Vagina (tissue), 2 donors: ENCODE measurements around the gene SYNE4. TPM values are rescaled to one million over a fixed set of nuclear protein-coding genes. Genes with fewer than 3 reads are reported as not detected.

Source experiments
- DNase-seq, 2 donors: peaks; one replicate each; pipeline ENCODE4 v3.0.0-alpha.2; 2017; ENCODE audit errors: extremely low spot score in 2 of 2
- H3K27ac ChIP-seq: fragments of 200-600 bp; sonication (generic); one replicate; pipeline ENCODE4 v1.5.1; 2019
- H3K27me3 ChIP-seq: fragments of 200-600 bp; sonication (generic); one replicate; pipeline ENCODE4 v1.5.1; 2019
- H3K36me3 ChIP-seq, 2 donors: fragments of 200-600 bp; sonication (generic); one replicate each; pipeline ENCODE4 v1.5.1; 2017 to 2019
- H3K4me1 ChIP-seq: fragments of 200-600 bp; sonication (generic); one replicate; pipeline ENCODE4 v1.5.1; 2019
- H3K4me3 ChIP-seq, 2 donors: fragments of 200-600 bp; sonication (generic); 1 replicate in 1 of 2; 2 replicates in 1 of 2; pipeline ENCODE4 v1.5.1; 2016 to 2019
- H3K9me3 ChIP-seq: fragments of 200-600 bp; sonication (generic); one replicate; pipeline ENCODE4 v1.5.1; 2019
- CTCF ChIP-seq, 3 experiments: fragments of 450-650 bp in 2 of 3; fragments of 200-600 bp in 1 of 3; sonication (generic) in 1 of 3; IDR thresholded peaks; one replicate each; pipeline ENCODE4 v1.5.1; 2017 to 2019; ENCODE audit warnings: antibody characterized with exemption in 3 of 3, mild to moderate bottlenecking in 2 of 3, moderate library complexity in 2 of 3
- POLR2A ChIP-seq, 2 donors: fragments of 450-650 bp; IDR thresholded peaks; one replicate each; pipeline ENCODE4 v1.6.1; 2017; ENCODE audit warnings: antibody characterized with exemption in 2 of 2, mild to moderate bottlenecking in 2 of 2, moderate library complexity in 2 of 2
- POLR2AphosphoS5 ChIP-seq, 2 donors: sonication (generic); formaldehyde crosslinking; IDR thresholded peaks; one replicate each; pipeline ENCODE4 v1.9.0; 2017; ENCODE audit warnings: antibody characterized with exemption in 2 of 2, mild to moderate bottlenecking in 2 of 2, low read depth in 1 of 2; ENCODE audit not compliant: insufficient read depth in 1 of 2
- intact Hi-C: fragments of 100-400 bp; cut with DNase I; formaldehyde crosslinking; loops from one replicate; pipeline ENCODE4 v1.15.1; 2023
- total RNA-seq: library from RNA; depleted of rRNA; stranded (reverse); fragments of >200 nt; gene quantifications from one replicate; pipeline ENCODE4 v1.2.3, GENCODE V29; 2016

SYNE4 gene
- total RNA-seq, 1 donor from 2014 or later = 2.0 TPM

GRCh38 chr19:36030264-36031148 lies 21.9 kb upstream of the SYNE4 start:
- Histone ChIP-seq H3K4me3 (no peak overlapping the region), H3K27me3 (no peaks in the 10 kb centered on the region), H3K36me3 (no peaks in the 10 kb centered on the region), H3K9me3 (no peaks in the 10 kb centered on the region), H3K27ac (no peak overlapping the region), H3K4me1 (peaks cover 15% of the 10 kb centered on the region)
- intact Hi-C loops = no loop called here
- DNase-seq = no peak
- no peak for TF ChIP-seq POLR2A (IDR thresholded peaks at IDR 0.05)
- TF ChIP-seq POLR2AphosphoS5 (IDR thresholded peaks at IDR 0.05; ENCODE audit: insufficient read depth in 1 of 2, low read depth in 1 of 2) = no peak
- TF ChIP-seq CTCF (IDR thresholded peaks at IDR 0.05) = no peak

- TF ChIP-seq CTCF (IDR thresholded peaks at IDR 0.05) = no peak
- no peak for TF ChIP-seq POLR2AphosphoS5 (IDR thresholded peaks at IDR 0.05; ENCODE audit: insufficient read depth in 1 of 2, low read depth in 1 of 2)
- H3K9me3 ChIP-seq = no peaks in the 10 kb centered on the region
- H3K36me3 ChIP-seq = peaks cover 0 to 18% of the 10 kb centered on the region in 2 donors
- no peak for DNase-seq
- H3K4me3 ChIP-seq = no peak overlapping the region
- peaks cover 15% of the 10 kb centered on the region for H3K4me1 ChIP-seq
- no peak overlapping the region for H3K27ac ChIP-seq
- H3K27me3 ChIP-seq = no peaks in the 10 kb centered on the region
- intact Hi-C loops = no loop called here
Measured at GRCh38 chr19:36028313-36029041, 19.9 kb upstream of the SYNE4 start.

DNA sequence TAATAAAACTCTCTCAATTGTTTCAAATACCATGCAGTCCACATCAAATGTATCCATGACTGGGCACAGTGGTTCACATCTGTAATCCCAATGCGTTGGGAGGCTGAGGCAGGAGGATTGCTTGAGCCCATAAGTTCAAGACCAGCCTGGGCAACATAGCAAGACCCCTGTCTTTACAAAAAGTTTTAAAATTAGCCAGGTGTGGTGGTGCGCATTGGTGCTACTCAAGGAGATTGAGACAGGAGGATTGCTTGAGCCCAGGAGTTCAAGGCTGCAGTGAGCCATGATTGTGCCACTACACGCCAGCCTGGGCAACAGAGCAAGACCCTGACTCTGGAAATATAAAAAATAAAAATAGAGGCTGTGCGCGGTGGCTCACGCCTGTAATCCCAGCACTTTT lies 19.1 kb upstream of the SYNE4 start:
- peaks cover 0 to 25% of the 10 kb centered on the region in 2 donors for H3K36me3 ChIP-seq
- no peak for DNase-seq
- intact Hi-C loops = no loop called here

DNA sequence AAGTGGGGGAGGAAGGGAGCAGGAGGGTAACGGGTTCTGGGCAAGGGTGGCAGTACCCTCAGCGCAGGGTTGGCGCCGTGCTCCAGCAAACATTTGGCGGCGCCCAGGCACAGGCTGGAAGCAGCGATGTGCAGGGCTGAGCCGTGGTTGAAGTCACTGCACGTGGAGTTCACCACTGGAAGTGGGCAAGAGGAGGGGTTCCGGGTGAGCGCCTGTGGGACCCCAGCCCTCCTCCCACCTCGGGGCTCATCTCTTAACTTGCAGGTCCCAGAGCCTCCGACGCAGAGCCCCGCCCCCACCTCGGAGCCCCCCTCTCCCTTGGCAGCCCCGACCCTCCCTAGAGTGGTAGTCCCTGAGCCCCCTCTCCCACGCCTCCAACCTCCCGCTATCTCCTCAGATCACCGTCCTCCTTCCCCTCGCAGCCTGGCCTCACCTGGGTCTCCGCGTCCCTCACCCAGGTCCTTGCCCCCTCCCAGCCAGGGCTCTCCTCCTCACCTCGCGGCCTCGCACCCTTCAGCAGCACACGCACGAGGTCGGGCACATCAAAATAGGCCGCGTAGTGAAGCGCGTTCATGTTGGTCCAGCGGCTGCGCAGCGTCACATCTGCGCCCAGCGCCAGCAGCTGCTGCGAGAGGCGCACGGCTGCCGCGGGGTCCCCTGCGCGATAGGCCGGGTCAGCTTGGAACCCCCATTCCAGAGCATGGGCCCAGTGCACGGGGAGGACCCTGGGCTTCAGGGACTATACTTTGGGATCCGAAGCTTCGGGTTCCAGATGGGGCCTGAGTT lies 17.7 kb upstream of the SYNE4 start:
- Histone ChIP-seq H3K27ac (no peak overlapping the region), H3K4me3 (no peak overlapping the region), H3K27me3 (no peaks in the 10 kb centered on the region), H3K4me1 (no peaks in the 10 kb centered on the region), H3K9me3 (no peaks in the 10 kb centered on the region), H3K36me3 (peaks cover 0 to 31% of the 10 kb centered on the region in 2 donors)
- TF ChIP-seq POLR2AphosphoS5 (IDR thresholded peaks at IDR 0.05; ENCODE audit: insufficient read depth in 1 of 2, low read depth in 1 of 2) (no peak), POLR2A (IDR thresholded peaks at IDR 0.05) (no peak), CTCF (IDR thresholded peaks at IDR 0.05) (no peak)
- no peak for DNase-seq
- intact Hi-C loops = no loop called here

More for the DNA sequence above, 19.1 kb upstream of the SYNE4 start:
- H3K9me3 ChIP-seq = no peaks in the 10 kb centered on the region
- H3K4me1 ChIP-seq = peaks cover 14% of the 10 kb centered on the region
- H3K27me3 ChIP-seq = no peaks in the 10 kb centered on the region
- no peak overlapping the region for H3K27ac ChIP-seq
- H3K4me3 ChIP-seq = no peak overlapping the region
- no peak for TF ChIP-seq CTCF (IDR thresholded peaks at IDR 0.05)
- no peak for TF ChIP-seq POLR2A (IDR thresholded peaks at IDR 0.05)
- no peak for TF ChIP-seq POLR2AphosphoS5 (IDR thresholded peaks at IDR 0.05; ENCODE audit: insufficient read depth in 1 of 2, low read depth in 1 of 2)
